Measurements from ENCODE around the gene PPP6R2. TPM values are rescaled to one million over a fixed set of nuclear protein-coding genes. Genes with fewer than 3 reads are reported as not detected.
"Not testable (repeated sequence)": the region's sequence is repeated elsewhere in the genome, so short reads cannot be mapped to it uniquely, and the experiment has no call there.

The PPP6R2 gene
- total RNA-seq, 1 experiment from 2014 or later = 49.2 TPM

DNA sequence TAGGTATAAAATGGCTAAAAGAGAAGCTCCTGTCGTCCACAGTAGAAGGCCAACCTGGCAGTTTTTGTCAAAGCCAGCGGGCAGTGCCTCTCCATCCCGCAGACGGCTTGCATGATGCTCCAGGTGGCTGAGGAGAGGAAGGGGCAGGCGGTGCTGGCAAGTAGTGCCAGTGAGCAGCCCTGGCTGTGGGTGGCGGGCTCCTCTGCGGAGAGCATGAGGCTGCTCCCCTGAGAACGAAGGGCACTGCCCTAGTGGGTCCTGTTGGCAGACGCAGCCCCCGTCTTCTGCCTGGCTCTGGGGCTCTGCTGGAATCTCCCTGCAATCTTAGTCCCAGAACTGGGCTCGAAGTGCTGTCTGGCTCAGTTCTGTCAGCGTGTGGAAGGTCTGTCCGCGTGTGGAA is 80.8 kb downstream of the PPP6R2 start:
- Histone ChIP-seq H3K27ac (no peak overlapping the region), H4K20me1 (ENCODE audit: insufficient read depth) (peaks cover 18% of the 10 kb centered on the region), H3K4me2 (no peak overlapping the region), H3K4me3 (no peak overlapping the region), H3K36me3 (ENCODE audit: low read depth) (peaks cover 30% of the 10 kb centered on the region), H3K9me3 (ENCODE audit: insufficient read depth, low read depth) (no peaks in the 10 kb centered on the region), H3K79me2 (ENCODE audit: low read depth) (no peaks in the 10 kb centered on the region; the same call in 1 of the 2 replicates), H3K27me3 (ENCODE audit: insufficient read depth, low read depth) (no peaks in the 10 kb centered on the region), H3F3A (ENCODE audit: insufficient read depth, low read depth) (peaks cover 25% of the 10 kb centered on the region), H2AFZ (no peak overlapping the region), H3K4me1 (replicated peaks; ENCODE audit: insufficient read depth) (no peaks in the 10 kb centered on the region), H3K9me2 (ENCODE audit: insufficient read depth) (no peaks in the 10 kb centered on the region)
- TF ChIP-seq EZH2 (IDR thresholded peaks at IDR 0.05; ENCODE audit: low read depth) = no peak
- TF ChIP-seq, protein P1, sequence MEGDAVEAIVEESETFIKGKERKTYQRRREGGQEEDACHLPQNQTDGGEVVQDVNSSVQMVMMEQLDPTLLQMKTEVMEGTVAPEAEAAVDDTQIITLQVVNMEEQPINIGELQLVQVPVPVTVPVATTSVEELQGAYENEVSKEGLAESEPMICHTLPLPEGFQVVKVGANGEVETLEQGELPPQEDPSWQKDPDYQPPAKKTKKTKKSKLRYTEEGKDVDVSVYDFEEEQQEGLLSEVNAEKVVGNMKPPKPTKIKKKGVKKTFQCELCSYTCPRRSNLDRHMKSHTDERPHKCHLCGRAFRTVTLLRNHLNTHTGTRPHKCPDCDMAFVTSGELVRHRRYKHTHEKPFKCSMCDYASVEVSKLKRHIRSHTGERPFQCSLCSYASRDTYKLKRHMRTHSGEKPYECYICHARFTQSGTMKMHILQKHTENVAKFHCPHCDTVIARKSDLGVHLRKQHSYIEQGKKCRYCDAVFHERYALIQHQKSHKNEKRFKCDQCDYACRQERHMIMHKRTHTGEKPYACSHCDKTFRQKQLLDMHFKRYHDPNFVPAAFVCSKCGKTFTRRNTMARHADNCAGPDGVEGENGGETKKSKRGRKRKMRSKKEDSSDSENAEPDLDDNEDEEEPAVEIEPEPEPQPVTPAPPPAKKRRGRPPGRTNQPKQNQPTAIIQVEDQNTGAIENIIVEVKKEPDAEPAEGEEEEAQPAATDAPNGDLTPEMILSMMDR (conservative IDR thresholded peaks at IDR 0.05) = no peak
- no peak for DNase-seq
- intact Hi-C loops (cut with micrococcal nuclease; ENCODE audit: unreplicated experiment) = no loop called here
- BruUV-seq (replicated peaks) = no TSS peak
- CTCF ChIA-PET = no interaction called here
- POLR2A ChIA-PET (ENCODE audit: unreplicated experiment) = no interaction called here

DNA sequence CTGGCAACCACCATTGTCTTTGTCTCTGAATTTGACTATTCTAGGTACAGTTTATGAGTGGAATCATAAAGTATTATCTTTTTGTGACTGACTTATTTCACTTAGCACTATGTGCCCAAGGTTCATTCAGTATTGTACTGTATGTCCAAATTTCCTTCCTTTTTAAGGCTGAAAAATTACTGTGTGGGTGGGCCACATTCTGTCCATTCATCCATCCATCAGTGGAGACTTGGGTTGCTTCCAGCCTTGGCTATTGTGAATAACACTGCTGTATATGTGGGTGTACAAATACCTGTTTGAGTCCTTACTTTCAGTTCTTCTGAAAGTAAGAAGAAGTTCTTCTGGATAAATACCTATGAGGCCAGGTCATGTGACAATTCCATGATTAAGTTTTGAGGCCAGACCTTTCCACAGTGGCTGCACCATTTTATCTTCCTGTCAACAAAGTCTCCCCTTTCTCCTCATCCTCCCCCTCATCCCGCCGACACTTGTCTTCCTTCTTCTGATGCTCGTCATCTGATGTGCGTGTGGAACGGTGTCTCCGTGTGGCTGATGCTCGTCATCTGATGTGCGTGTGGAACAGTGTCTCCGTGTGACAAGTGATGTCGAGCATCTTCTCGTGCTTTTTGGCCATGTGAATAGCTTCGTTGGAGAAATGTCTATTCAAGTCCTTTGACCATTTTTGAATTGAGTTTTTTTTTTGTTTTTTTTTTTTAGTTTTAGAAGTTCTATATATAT is 82.2 kb downstream of the PPP6R2 start:
- Histone ChIP-seq H3K9me3 (ENCODE audit: insufficient read depth, low read depth) (no peaks in the 10 kb centered on the region), H3F3A (ENCODE audit: insufficient read depth, low read depth) (peaks cover 25% of the 10 kb centered on the region), H4K20me1 (ENCODE audit: insufficient read depth) (peaks cover 15% of the 10 kb centered on the region), H3K79me2 (ENCODE audit: low read depth) (no peaks in the 10 kb centered on the region; the same call in 1 of the 2 replicates), H3K36me3 (ENCODE audit: low read depth) (peaks cover 38% of the 10 kb centered on the region), H3K4me3 (no peak overlapping the region), H3K27me3 (ENCODE audit: insufficient read depth, low read depth) (no peaks in the 10 kb centered on the region), H2AFZ (no peak overlapping the region), H3K4me2 (no peak overlapping the region), H3K9me2 (ENCODE audit: insufficient read depth) (no peaks in the 10 kb centered on the region), H3K27ac (no peak overlapping the region), H3K4me1 (replicated peaks; ENCODE audit: insufficient read depth) (no peaks in the 10 kb centered on the region)
- ChIA-PET POLR2A (ENCODE audit: unreplicated experiment) (no interaction called here), CTCF (no interaction called here)
- BruUV-seq (replicated peaks) = no TSS peak
- intact Hi-C loops (cut with micrococcal nuclease; ENCODE audit: unreplicated experiment) = no loop called here
- TF ChIP-seq, protein P1 (conservative IDR thresholded peaks at IDR 0.05) = no peak
- no peak for TF ChIP-seq EZH2 (IDR thresholded peaks at IDR 0.05; ENCODE audit: low read depth)
- no peak for DNase-seq

DNA sequence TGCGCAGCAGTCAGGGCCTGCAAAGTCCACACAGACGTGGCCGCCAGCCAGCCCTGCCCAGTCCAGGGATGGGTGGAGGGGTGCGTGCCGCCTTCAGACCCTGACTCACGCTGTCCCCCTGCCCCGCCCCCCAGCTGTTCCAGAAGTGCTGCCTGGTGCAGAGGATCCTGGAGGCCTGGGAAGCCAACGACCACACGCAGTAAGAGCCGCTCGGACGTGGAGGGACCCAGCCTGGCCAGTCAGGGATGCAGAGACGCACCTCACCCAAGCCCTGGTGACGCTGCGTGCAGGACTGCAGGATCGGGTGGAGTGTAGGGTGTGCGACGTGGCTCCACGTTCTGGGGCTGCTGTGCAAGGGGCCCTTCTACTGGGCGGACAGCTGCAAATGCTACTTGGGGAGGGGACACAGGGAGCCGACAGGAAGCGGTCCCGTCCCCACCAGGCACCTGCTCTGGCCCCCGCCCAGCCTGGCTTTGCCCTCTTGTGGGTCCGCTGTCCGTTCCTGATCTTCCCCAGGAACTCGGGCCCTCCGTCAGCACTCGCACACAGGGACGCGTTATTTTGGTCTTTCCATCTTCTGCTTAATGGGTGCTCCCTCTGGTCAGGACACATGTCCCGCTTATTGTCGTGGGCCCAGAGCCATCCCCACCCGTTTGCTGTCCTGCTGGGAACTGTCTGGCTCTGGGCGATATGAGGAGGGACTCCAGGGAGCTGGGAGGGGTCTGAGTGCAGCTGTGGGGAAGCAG is 89.2 kb downstream of the PPP6R2 start:
- no TSS peak for BruUV-seq (replicated peaks)
- intact Hi-C loops (cut with micrococcal nuclease; ENCODE audit: unreplicated experiment) = no loop called here
- H4K20me1 ChIP-seq (ENCODE audit: insufficient read depth) = peaks cover 13% of the 10 kb centered on the region
- ChIA-PET POLR2A (ENCODE audit: unreplicated experiment) (no interaction called here), CTCF (no interaction called here)
- peaks cover 33% of the 10 kb centered on the region for H3K36me3 ChIP-seq (ENCODE audit: low read depth)
- H3K27ac ChIP-seq = no peak overlapping the region
- H3K4me1 ChIP-seq (replicated peaks; ENCODE audit: insufficient read depth) = no peaks in the 10 kb centered on the region
- no peaks in the 10 kb centered on the region for H3K9me3 ChIP-seq (ENCODE audit: insufficient read depth, low read depth)
- H3K4me3 ChIP-seq = no peak overlapping the region
- DNase-seq = no peak
- no peak overlapping the region for H2AFZ ChIP-seq
- no peaks in the 10 kb centered on the region for H3K27me3 ChIP-seq (ENCODE audit: insufficient read depth, low read depth)
- TF ChIP-seq EZH2 (IDR thresholded peaks at IDR 0.05; ENCODE audit: low read depth) = no peak
- TF ChIP-seq, protein P1 (conservative IDR thresholded peaks at IDR 0.05) = no peak
- no peak overlapping the region for H3K4me2 ChIP-seq
- no peaks in the 10 kb centered on the region for H3K9me2 ChIP-seq (ENCODE audit: insufficient read depth)
- H3F3A ChIP-seq (ENCODE audit: insufficient read depth, low read depth) = peaks cover 10% of the 10 kb centered on the region; the same call in 1 of the 2 replicates
- H3K79me2 ChIP-seq (ENCODE audit: low read depth) = no peaks in the 10 kb centered on the region; the same call in 1 of the 2 replicates

DNA sequence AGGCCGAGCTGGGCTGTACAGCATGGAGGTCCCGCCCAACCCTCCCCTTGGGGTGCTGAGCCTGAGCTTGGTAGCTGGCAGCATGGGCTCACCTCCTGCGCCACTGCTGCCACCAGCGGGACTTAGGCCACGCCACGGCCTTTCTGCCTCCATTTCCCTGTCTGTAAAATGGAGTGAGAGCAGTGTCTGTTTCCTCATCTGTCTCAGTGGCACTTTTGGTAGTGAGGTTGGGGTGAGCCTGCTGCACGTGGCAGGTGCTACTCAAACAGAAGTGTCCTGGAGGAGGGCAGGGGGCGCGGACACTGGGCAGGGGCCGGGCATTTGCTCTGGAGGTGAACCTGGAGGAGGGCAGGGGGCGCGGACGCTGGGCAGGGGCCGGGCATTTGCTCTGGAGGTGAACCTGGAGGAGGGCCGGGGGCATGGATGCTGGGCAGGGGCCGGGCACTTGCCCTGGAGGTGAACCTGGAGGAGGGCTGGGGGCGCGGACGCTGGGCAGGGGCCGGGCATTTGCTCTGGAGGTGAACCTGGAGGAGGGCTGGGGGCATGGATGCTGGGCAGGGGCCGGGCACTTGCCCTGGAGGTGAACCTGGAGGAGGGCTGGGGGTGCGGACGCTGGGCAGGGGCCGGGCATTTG is 89.9 kb downstream of the PPP6R2 start:
- H4K20me1 ChIP-seq (ENCODE audit: insufficient read depth) = peaks cover 17% of the 10 kb centered on the region
- intact Hi-C loops (cut with micrococcal nuclease; ENCODE audit: unreplicated experiment); H3K4me3 ChIP-seq; H3K27ac ChIP-seq; CTCF ChIA-PET; BruUV-seq (replicated peaks); POLR2A ChIA-PET (ENCODE audit: unreplicated experiment); H3K9me3 ChIP-seq (ENCODE audit: insufficient read depth, low read depth); H3K27me3 ChIP-seq (ENCODE audit: insufficient read depth, low read depth); H2AFZ ChIP-seq; H3K79me2 ChIP-seq (ENCODE audit: low read depth); H3F3A ChIP-seq (ENCODE audit: insufficient read depth, low read depth); H3K4me1 ChIP-seq (replicated peaks; ENCODE audit: insufficient read depth); H3K4me2 ChIP-seq; DNase-seq; H3K9me2 ChIP-seq (ENCODE audit: insufficient read depth): not testable (repeated sequence)
- H3K36me3 ChIP-seq (ENCODE audit: low read depth) = peaks cover 33% of the 10 kb centered on the region
